K562 (cell line): ENCODE results near the gene TUBB4B. TPM values are rescaled to one million over a fixed set of nuclear protein-coding genes. Genes with fewer than 3 reads are reported as not detected.

ENCODE experiments used
- CBX2 ChIP-seq: fragments of 200-600 bp; sonication (generic); IDR thresholded peaks from one replicate; pipeline ENCODE4 v1.6.1; 2012; ENCODE audit warnings: mild to moderate bottlenecking, low read length, inconsistent platforms; ENCODE audit not compliant: insufficient read depth, poor library complexity, severe bottlenecking
- EP400 ChIP-seq: fragments of 450-650 bp; IDR thresholded peaks from 2 replicates; pipeline ENCODE4 v1.6.1; 2017; ENCODE audit warnings: antibody characterized with exemption, mild to moderate bottlenecking, moderate library complexity
- EZH2 ChIP-seq: IDR thresholded peaks from 2 replicates; pipeline ENCODE4 v1.6.1; 2012; ENCODE audit warnings: low read depth, mild to moderate bottlenecking, inconsistent platforms, low read length, borderline replicate concordance
- GATAD2B ChIP-seq: fragments of 450-650 bp; IDR thresholded peaks from 2 replicates; pipeline ENCODE4 v1.6.1; 2017; ENCODE audit warnings: mild to moderate bottlenecking, borderline replicate concordance
- IRF2 ChIP-seq: sonication (generic); formaldehyde crosslinking; IDR thresholded peaks from 2 replicates; pipeline ENCODE4 v1.8.1; 2022; ENCODE audit warnings: mild to moderate bottlenecking, missing genetic modification reagents
- NRF1 ChIP-seq, 2 experiments: fragments of 450-650 bp; IDR thresholded peaks in 1 of 2; conservative IDR thresholded peaks in 1 of 2; 2 replicates each; pipeline ENCODE4 v1.6.1; 2014; ENCODE audit warnings: mild to moderate bottlenecking in 2 of 2
- POLR3G ChIP-seq: IDR thresholded peaks from 2 replicates; pipeline ENCODE4 v1.6.1; 2011; ENCODE audit not compliant: insufficient read length, insufficient replicate concordance; ENCODE audit errors: extremely low read depth
- ZBED1 ChIP-seq: IDR thresholded peaks from 2 replicates; pipeline ENCODE4 v1.6.1; 2014
- ZC3H8 ChIP-seq: fragments of 450-650 bp; IDR thresholded peaks from 2 replicates; pipeline ENCODE4 v1.6.1; 2017
- ZKSCAN3 ChIP-seq: fragments of 250-450 bp; sonication (Bioruptor Pico); IDR thresholded peaks from 2 replicates; pipeline ENCODE4 v1.4.0; 2020
- ZNF384 ChIP-seq: IDR thresholded peaks from 2 replicates; pipeline ENCODE4 v1.6.1; 2012; ENCODE audit warnings: low read depth, low read length, improper control_type of control experiment
- ZNF780A ChIP-seq: fragments of 250-450 bp; sonication (Bioruptor Pico); IDR thresholded peaks from 2 replicates; pipeline ENCODE4 v1.5.0; 2021; ENCODE audit warnings: mild to moderate bottlenecking
- polyA plus RNA-seq, 8 experiments: library from polyadenylated mRNA; depleted of rRNA in 4 of 8; stranded (reverse) in 5 of 8; unstranded in 3 of 8; fragments of >200 nt; fragmentation: Nextera tagmentation in 2 of 8; fragmentation: Illumina TruSeq in 1 of 8; extraction: Ambion mirVana in 2 of 8; extraction: Trizol in 1 of 8; gene quantifications; 2 replicates each; pipeline versions ENCODE4 v1.2.1 to v1.2.3, GENCODE V29; 2011 to 2014; ENCODE audit warnings: inconsistent platforms in 1 of 8, missing spikeins in 1 of 8
- total RNA-seq, 7 experiments: library from RNA; depleted of rRNA in 6 of 7; stranded (reverse); fragments of >200 nt in 6 of 7; fragmentation: Illumina TruSeq in 2 of 7; extraction: Trizol in 2 of 7; gene quantifications; 2 replicates each; pipeline versions ENCODE4 v1.2.1 to v1.2.3, GENCODE V29; 2011 to 2021; ENCODE audit warnings: low replicate concordance in 1 of 7
- TF ChIP-seq, protein P1 (sequence below): fragments of 150-350 bp; IDR thresholded peaks from 2 replicates; pipeline ENCODE4 v1.6.1; 2014; ENCODE audit warnings: low read depth, mild to moderate bottlenecking, low read length, borderline replicate concordance
- TF ChIP-seq, protein P2 (sequence below): fragments of 450-650 bp; IDR thresholded peaks from 2 replicates; pipeline ENCODE4 v1.6.1; 2017; ENCODE audit warnings: antibody characterized with exemption, mild to moderate bottlenecking
- TF ChIP-seq, protein P3 (sequence below): fragments of 250-450 bp; sonication (Bioruptor Pico); IDR thresholded peaks from 2 replicates; pipeline ENCODE4 v1.4.0; 2020; ENCODE audit warnings: mild to moderate bottlenecking, moderate library complexity, borderline replicate concordance
- TF ChIP-seq, protein P4 (sequence below): sonication (generic); formaldehyde crosslinking; IDR thresholded peaks from 2 replicates; pipeline ENCODE4 v1.8.1; 2022; ENCODE audit warnings: missing genetic modification reagents

TUBB4B gene
- total and polyA plus RNA-seq, 9 of the 15 experiments (the other 6 are each of a cell fraction or from before 2014, with no cell fraction given): 24.1 to 443 (median 268) TPM

DNA sequence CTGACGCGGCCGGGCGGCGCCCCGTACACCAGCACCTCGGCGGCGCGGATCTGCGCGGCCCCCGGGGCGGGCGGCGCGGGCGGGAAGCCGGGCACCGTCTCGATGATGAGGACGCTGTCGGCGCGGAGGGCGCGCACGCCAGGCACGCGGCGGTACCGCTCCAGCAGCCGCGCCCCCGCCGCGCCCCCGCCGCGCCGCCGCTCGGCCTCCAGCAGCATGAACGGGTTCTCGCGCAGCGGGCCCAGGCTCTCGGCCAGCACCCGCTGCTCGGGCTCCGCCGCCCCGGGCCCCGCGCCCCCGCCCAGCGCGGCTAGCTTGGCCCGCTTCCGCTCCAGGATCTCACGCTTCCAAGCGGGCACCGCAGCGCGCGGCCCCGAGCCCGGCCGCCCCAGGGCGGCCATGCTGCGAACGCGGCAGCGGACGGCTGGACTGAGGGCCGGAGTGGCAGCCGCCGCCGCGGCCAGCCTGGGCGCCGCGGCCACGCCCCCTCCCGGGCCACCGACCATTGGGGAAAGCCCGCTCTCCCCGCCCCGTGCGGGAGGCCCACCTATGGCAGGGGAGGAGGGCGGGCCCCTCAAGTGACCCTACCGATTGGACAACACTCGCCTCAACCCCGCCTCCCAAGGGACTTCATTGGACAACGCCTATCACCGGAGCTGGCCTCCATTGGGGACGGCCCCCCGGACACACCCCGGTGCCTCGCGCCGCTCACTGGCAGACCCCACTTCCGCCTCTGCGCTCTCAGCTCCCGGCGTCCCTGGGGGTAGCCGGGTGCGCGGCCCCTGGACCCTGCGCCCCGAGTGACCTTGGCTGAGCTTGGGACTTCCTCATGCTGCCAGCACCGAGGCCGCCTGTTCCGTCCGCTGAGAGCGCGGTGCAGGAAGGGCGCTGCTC is 40.5 kb upstream of the TUBB4B start, which contains the start of gene TPRN (continued):
- TF ChIP-seq, protein P1, sequence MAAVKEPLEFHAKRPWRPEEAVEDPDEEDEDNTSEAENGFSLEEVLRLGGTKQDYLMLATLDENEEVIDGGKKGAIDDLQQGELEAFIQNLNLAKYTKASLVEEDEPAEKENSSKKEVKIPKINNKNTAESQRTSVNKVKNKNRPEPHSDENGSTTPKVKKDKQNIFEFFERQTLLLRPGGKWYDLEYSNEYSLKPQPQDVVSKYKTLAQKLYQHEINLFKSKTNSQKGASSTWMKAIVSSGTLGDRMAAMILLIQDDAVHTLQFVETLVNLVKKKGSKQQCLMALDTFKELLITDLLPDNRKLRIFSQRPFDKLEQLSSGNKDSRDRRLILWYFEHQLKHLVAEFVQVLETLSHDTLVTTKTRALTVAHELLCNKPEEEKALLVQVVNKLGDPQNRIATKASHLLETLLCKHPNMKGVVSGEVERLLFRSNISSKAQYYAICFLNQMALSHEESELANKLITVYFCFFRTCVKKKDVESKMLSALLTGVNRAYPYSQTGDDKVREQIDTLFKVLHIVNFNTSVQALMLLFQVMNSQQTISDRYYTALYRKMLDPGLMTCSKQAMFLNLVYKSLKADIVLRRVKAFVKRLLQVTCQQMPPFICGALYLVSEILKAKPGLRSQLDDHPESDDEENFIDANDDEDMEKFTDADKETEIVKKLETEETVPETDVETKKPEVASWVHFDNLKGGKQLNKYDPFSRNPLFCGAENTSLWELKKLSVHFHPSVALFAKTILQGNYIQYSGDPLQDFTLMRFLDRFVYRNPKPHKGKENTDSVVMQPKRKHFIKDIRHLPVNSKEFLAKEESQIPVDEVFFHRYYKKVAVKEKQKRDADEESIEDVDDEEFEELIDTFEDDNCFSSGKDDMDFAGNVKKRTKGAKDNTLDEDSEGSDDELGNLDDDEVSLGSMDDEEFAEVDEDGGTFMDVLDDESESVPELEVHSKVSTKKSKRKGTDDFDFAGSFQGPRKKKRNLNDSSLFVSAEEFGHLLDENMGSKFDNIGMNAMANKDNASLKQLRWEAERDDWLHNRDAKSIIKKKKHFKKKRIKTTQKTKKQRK: peak; percentile 80; the same call in 1 of the 2 replicates
- TF ChIP-seq, protein P2, sequence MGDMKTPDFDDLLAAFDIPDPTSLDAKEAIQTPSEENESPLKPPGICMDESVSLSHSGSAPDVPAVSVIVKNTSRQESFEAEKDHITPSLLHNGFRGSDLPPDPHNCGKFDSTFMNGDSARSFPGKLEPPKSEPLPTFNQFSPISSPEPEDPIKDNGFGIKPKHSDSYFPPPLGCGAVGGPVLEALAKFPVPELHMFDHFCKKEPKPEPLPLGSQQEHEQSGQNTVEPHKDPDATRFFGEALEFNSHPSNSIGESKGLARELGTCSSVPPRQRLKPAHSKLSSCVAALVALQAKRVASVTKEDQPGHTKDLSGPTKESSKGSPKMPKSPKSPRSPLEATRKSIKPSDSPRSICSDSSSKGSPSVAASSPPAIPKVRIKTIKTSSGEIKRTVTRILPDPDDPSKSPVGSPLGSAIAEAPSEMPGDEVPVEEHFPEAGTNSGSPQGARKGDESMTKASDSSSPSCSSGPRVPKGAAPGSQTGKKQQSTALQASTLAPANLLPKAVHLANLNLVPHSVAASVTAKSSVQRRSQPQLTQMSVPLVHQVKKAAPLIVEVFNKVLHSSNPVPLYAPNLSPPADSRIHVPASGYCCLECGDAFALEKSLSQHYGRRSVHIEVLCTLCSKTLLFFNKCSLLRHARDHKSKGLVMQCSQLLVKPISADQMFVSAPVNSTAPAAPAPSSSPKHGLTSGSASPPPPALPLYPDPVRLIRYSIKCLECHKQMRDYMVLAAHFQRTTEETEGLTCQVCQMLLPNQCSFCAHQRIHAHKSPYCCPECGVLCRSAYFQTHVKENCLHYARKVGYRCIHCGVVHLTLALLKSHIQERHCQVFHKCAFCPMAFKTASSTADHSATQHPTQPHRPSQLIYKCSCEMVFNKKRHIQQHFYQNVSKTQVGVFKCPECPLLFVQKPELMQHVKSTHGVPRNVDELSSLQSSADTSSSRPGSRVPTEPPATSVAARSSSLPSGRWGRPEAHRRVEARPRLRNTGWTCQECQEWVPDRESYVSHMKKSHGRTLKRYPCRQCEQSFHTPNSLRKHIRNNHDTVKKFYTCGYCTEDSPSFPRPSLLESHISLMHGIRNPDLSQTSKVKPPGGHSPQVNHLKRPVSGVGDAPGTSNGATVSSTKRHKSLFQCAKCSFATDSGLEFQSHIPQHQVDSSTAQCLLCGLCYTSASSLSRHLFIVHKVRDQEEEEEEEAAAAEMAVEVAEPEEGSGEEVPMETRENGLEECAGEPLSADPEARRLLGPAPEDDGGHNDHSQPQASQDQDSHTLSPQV: no peak; the same call in 1 of the 2 replicates
- no peak for TF ChIP-seq EZH2
- TF ChIP-seq ZC3H8: no peak
- peak; percentile 88 to 90 for TF ChIP-seq NRF1 (conservative IDR thresholded peaks at IDR 0.05 in 1 of 2, IDR thresholded peaks at IDR 0.05 in 1 of 2)
- no peak for TF ChIP-seq ZBED1
- no peak for TF ChIP-seq POLR3G
- no peak for TF ChIP-seq ZNF384
- peak; percentile 84 for TF ChIP-seq GATAD2B
- TF ChIP-seq, protein P3, sequence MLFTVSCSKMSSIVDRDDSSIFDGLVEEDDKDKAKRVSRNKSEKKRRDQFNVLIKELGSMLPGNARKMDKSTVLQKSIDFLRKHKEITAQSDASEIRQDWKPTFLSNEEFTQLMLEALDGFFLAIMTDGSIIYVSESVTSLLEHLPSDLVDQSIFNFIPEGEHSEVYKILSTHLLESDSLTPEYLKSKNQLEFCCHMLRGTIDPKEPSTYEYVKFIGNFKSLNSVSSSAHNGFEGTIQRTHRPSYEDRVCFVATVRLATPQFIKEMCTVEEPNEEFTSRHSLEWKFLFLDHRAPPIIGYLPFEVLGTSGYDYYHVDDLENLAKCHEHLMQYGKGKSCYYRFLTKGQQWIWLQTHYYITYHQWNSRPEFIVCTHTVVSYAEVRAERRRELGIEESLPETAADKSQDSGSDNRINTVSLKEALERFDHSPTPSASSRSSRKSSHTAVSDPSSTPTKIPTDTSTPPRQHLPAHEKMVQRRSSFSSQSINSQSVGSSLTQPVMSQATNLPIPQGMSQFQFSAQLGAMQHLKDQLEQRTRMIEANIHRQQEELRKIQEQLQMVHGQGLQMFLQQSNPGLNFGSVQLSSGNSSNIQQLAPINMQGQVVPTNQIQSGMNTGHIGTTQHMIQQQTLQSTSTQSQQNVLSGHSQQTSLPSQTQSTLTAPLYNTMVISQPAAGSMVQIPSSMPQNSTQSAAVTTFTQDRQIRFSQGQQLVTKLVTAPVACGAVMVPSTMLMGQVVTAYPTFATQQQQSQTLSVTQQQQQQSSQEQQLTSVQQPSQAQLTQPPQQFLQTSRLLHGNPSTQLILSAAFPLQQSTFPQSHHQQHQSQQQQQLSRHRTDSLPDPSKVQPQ (CRISPR knock-in tag): no peak
- TF ChIP-seq, protein P4, sequence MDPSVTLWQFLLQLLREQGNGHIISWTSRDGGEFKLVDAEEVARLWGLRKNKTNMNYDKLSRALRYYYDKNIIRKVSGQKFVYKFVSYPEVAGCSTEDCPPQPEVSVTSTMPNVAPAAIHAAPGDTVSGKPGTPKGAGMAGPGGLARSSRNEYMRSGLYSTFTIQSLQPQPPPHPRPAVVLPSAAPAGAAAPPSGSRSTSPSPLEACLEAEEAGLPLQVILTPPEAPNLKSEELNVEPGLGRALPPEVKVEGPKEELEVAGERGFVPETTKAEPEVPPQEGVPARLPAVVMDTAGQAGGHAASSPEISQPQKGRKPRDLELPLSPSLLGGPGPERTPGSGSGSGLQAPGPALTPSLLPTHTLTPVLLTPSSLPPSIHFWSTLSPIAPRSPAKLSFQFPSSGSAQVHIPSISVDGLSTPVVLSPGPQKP (CRISPR knock-in tag): no peak
- TF ChIP-seq IRF2 (CRISPR knock-in tag): no peak
- TF ChIP-seq EP400: peak; percentile 82; the same call in 1 of the 2 replicates
- TF ChIP-seq ZNF780A (CRISPR knock-in tag): no peak
- TF ChIP-seq ZKSCAN3 (CRISPR knock-in tag): no peak
- TF ChIP-seq CBX2: no peak
